Regular cardiac myocyte (primary cell): Measurements from ENCODE around the gene SSNA1. TPM values are rescaled to one million over a fixed set of nuclear protein-coding genes. Genes with fewer than 3 reads are reported as not detected.

ENCODE experiments used
- total RNA-seq: library from RNA; depleted of rRNA; stranded (reverse); fragments of >200 nt; gene quantifications from 2 replicates; pipeline ENCODE4 v1.2.3, GENCODE V29; 2014

SSNA1 gene
- 43.1 and 109 TPM in 2 replicates for total RNA-seq

GRCh38 chr9:137188490-137189296, at the start of gene SSNA1, which contains the start of gene ANAPC2:
Gene SSNA1, plus strand, starts transcription at chr9:137188676. Its CDS starts 51 bp downstream, at chr9:137188727.
Gene ANAPC2, minus strand, starts transcription at chr9:137188560. Its CDS starts 28 bp downstream, at chr9:137188532.

DNA sequence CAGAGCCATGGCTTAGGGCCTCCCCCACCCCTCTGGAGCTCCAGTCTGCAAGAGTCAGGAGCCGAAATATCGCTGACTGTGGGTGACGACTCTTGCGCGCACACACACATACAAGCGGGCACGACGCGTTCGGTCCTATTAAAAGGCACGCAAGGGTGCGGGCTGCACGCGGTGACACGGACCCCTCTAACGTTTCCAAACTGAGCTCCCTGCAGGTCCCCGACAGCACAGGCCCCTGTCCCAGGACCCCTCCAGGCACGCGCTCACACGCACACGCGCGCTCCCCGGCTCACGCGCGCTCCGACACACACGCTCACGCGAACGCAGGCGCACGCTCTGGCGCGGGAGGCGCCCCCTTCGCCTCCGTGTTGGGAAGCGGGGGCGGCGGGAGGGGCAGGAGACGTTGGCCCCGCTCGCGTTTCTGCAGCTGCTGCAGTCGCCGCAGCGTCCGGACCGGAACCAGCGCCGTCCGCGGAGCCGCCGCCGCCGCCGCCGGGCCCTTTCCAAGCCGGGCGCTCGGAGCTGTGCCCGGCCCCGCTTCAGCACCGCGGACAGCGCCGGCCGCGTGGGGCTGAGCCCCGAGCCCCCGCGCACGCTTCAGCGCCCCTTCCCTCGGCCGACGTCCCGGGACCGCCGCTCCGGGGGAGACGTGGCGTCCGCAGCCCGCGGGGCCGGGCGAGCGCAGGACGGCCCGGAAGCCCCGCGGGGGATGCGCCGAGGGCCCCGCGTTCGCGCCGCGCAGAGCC, 49.6 kb upstream of the SSNA1 start, which contains the start of gene GRIN1:
Gene GRIN1 (plus strand): TSS at position 433 of the 746 bp plus-strand sequence. CDS start 333 bp downstream, outside the sequence.

GRCh38 chr9:137169896-137170358, 18.5 kb upstream of the SSNA1 start, which contains the start of gene LRRC26:
Gene LRRC26, minus strand, starts transcription at chr9:137170051. Its CDS starts 108 bp downstream, at chr9:137169943.

DNA sequence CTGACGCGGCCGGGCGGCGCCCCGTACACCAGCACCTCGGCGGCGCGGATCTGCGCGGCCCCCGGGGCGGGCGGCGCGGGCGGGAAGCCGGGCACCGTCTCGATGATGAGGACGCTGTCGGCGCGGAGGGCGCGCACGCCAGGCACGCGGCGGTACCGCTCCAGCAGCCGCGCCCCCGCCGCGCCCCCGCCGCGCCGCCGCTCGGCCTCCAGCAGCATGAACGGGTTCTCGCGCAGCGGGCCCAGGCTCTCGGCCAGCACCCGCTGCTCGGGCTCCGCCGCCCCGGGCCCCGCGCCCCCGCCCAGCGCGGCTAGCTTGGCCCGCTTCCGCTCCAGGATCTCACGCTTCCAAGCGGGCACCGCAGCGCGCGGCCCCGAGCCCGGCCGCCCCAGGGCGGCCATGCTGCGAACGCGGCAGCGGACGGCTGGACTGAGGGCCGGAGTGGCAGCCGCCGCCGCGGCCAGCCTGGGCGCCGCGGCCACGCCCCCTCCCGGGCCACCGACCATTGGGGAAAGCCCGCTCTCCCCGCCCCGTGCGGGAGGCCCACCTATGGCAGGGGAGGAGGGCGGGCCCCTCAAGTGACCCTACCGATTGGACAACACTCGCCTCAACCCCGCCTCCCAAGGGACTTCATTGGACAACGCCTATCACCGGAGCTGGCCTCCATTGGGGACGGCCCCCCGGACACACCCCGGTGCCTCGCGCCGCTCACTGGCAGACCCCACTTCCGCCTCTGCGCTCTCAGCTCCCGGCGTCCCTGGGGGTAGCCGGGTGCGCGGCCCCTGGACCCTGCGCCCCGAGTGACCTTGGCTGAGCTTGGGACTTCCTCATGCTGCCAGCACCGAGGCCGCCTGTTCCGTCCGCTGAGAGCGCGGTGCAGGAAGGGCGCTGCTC, 12.1 kb downstream of the SSNA1 start, which contains the start of gene TPRN:
Gene TPRN (minus strand): TSS at position 431 of the 894 bp plus-strand sequence. CDS start 30 bp downstream, at position 401.

GRCh38 chr9:137205126-137206069, 16.9 kb downstream of the SSNA1 start, which contains the start of the genes NDOR1 and TMEM203:
Gene NDOR1, plus strand, starts transcription at chr9:137205700. Its CDS starts 78 bp downstream, at chr9:137205778.
Gene TMEM203, minus strand, starts transcription at chr9:137205648. Its CDS starts 234 bp downstream, at chr9:137205414.

DNA sequence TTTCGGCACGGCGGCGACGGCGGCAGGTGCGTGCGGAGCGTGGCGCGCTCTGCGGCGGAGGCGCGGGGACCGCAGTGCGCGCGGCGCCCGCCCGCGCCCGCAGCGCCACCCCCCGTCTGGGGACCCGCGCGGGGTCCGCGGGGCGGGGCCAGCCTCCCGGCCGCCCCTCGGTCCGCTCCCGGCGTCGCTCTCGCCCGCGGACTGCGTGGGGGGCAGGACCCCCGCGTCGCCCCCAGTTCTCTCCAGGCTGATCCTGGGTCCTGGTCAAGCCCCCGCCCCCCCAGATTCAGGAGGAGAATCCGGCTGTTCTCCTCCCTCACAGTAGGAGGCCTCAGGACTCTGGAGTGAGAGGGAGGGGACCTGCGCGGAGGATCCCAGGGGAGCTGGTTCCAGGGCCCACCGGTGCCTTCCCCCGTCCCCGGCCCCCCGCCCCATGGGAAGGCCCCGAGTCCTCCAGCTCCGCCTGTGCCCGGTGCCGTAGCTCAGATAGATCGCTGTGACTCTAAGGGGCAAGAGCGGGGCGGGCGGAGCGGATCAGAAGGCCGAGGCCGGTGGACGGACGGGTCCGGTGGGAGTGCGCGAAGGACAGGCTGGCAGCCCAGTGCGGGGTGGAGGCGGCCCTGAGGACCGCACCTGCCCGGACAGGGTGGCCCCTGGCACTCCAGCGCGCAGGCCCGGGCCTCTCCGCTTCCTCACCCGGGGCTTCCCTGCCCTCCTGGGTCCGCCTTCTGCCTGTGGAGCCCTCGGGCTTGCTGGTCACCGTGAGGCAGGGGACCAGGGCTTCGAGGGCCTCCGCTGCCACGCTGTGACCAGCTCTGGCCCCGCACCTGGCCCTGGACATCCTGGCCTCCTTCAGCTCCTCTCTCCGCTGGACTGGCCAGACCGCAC, 34.0 kb downstream of the SSNA1 start, which contains the start of gene RNF208:
Gene RNF208 (minus strand): TSS at position 51 of the 888 bp plus-strand sequence. CDS start 1,028 bp downstream, outside the sequence.

DNA sequence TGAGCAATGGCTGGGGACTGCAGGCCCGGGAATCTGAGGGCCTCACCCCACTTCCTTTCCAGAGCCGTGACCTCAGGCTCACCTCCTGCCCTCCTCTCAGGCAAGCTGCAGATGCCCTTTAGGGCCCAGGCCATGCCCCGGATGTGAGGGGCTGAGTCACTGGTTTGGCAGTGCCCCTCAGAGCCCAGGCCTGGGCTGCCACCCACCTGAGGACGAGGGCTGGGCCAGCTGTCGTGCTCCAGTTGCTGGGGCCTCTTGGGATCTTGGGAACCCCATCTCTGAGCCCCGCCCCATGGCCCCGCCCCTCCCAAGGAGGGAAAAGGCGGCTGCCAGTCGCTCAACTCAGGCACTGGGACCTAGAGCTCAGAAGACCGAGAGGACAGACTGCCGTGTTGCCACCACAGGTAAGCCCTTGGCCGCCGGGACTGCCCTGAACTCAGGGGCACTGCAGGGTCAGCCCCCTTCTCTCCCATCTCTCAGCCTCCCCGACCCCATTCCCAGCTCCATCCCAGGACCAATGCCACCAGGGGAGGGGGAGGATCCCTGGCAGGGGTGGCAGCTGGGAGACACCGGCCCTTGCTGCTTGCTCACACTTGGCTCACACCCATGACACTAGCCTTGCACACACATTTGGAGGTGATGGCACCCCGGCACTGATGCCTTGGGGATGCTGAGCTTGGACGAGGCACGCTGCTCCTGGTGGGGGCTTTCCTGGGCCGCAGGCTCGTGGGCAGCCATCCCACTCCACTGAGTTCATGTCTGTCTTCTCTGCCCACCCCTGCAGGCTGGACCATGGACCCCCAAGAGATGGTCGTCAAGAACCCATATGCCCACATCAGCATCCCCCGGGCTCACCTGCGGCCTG, 36.6 kb downstream of the SSNA1 start, which contains the start of gene CYSRT1:
Gene CYSRT1 (plus strand): TSS at position 345 of the 865 bp plus-strand sequence. CDS start 448 bp downstream, at position 793.

GRCh38 chr9:137227054-137227852, 38.8 kb downstream of the SSNA1 start, which contains the start of gene RNF224:
Gene RNF224, plus strand, starts transcription at chr9:137227502. Its CDS starts 834 bp downstream, at chr9:137228336.

GRCh38 chr9:137230705-137231371, 42.4 kb downstream of the SSNA1 start, which contains the start of gene SLC34A3:
Gene SLC34A3, plus strand, starts transcription at chr9:137230901. Its CDS starts 802 bp downstream, at chr9:137231703.

Other genes starting within 250 kb of the SSNA1 start
- 161 and 176 TPM in 2 replicates for gene FBXW5, start 243.9 kb upstream of the SSNA1 start, total RNA-seq
- gene C8G, start 243.4 kb upstream of the SSNA1 start, total RNA-seq = 0.19 TPM in 1 of 2 replicates, not detected in the other
- gene LCN12, start 236.4 kb upstream of the SSNA1 start, total RNA-seq = not detected in 2 replicates
- gene PTGDS, start 211.2 kb upstream of the SSNA1 start, total RNA-seq = 1.7 TPM in 1 of 2 replicates, not detected in the other
- gene LCNL1, start 205.7 kb upstream of the SSNA1 start, total RNA-seq = 0.85 TPM in 1 of 2 replicates, not detected in the other
- 14.9 and 23.6 TPM in 2 replicates for gene PAXX, start 196.3 kb upstream of the SSNA1 start, total RNA-seq
- gene CLIC3, start 192.1 kb upstream of the SSNA1 start, total RNA-seq = 0.56 and 1.7 TPM in 2 replicates
- gene ABCA2, start 160.4 kb upstream of the SSNA1 start, total RNA-seq = 10.4 and 20.3 TPM in 2 replicates
- gene FUT7, start 156.6 kb upstream of the SSNA1 start, total RNA-seq = not detected in 2 replicates
- 14.6 and 20.3 TPM in 2 replicates for gene NPDC1, start 142.5 kb upstream of the SSNA1 start, total RNA-seq
- not detected in 2 replicates for gene ENTPD2, start 134.6 kb upstream of the SSNA1 start, total RNA-seq
- gene SAPCD2, start 118.1 kb upstream of the SSNA1 start, total RNA-seq = 0.85 and 10.4 TPM in 2 replicates
- 5.9 and 16.1 TPM in 2 replicates for gene UAP1L1, start 111.2 kb upstream of the SSNA1 start, total RNA-seq
- 67.3 and 120 TPM in 2 replicates for gene MAN1B1, start 101.7 kb upstream of the SSNA1 start, total RNA-seq
- 33.9 and 69.9 TPM in 2 replicates for gene DPP7, start 73.9 kb upstream of the SSNA1 start, total RNA-seq
- under 0.01 and 0.19 TPM in 2 replicates for gene GRIN1, start 49.5 kb upstream of the SSNA1 start, total RNA-seq
- gene LRRC26, start 18.6 kb upstream of the SSNA1 start, total RNA-seq = not detected in 2 replicates
- gene TMEM210, start 16.6 kb upstream of the SSNA1 start, total RNA-seq = not detected in 2 replicates
- 16.9 and 21.5 TPM in 2 replicates for gene ANAPC2, start 116 bp upstream of the SSNA1 start, total RNA-seq
- gene TPRN, start 12.1 kb downstream of the SSNA1 start, total RNA-seq = 4.2 and 7.7 TPM in 2 replicates
- gene TMEM203, start 17.0 kb downstream of the SSNA1 start, total RNA-seq = 36.9 and 42.9 TPM in 2 replicates
- gene NDOR1, start 17.0 kb downstream of the SSNA1 start, total RNA-seq = 2.8 and 5.9 TPM in 2 replicates
- 0.19 and 0.28 TPM in 2 replicates for gene RNF208, start 33.6 kb downstream of the SSNA1 start, total RNA-seq
- gene CYSRT1, start 36.5 kb downstream of the SSNA1 start, total RNA-seq = under 0.01 and 0.19 TPM in 2 replicates
- not detected in 2 replicates for gene RNF224, start 38.8 kb downstream of the SSNA1 start, total RNA-seq
- gene SLC34A3, start 42.2 kb downstream of the SSNA1 start, total RNA-seq = not detected in 2 replicates
- gene TUBB4B, start 52.6 kb downstream of the SSNA1 start, total RNA-seq = 99.2 and 1,104 TPM in 2 replicates
- not detected in 2 replicates for gene STPG3, start 62.6 kb downstream of the SSNA1 start, total RNA-seq
- 45.1 and 65.0 TPM in 2 replicates for gene NELFB, start 66.7 kb downstream of the SSNA1 start, total RNA-seq
- 13.8 and 31.1 TPM in 2 replicates for gene TOR4A, start 89.0 kb downstream of the SSNA1 start, total RNA-seq
- 0.28 and 0.77 TPM in 2 replicates for gene NRARP, start 113.6 kb downstream of the SSNA1 start, total RNA-seq
- 5.2 and 18.0 TPM in 2 replicates for gene EXD3, start 234.5 kb downstream of the SSNA1 start, total RNA-seq
- 0.28 TPM in 1 of 2 replicates, not detected in the other for gene NOXA1, start 234.7 kb downstream of the SSNA1 start, total RNA-seq